IMR-90 (cell line): ENCODE data around the gene ZBTB9. TPM values are rescaled to one million over a fixed set of nuclear protein-coding genes. Genes with fewer than 3 reads are reported as not detected.

ENCODE experiments used
- ATAC-seq: fragments of 200-7000 bp; cut with Tn5 transposase; 2 replicates; pipeline ENCODE4 v1.9.1; 2020; ENCODE audit warnings: low read depth, mild to moderate bottlenecking, moderate library complexity
- BruUV-seq: library from RNA; stranded (reverse); fragments of 400-500 nt; replicated peaks from 2 replicates; lab custom pipeline; 2021; lab: Mats Ljungman, UMichigan
- CTCF ChIA-PET: fragments of 300-600 bp; formaldehyde crosslinking; extraction: SDS; loops from one replicate; lab custom pipeline; 2021; ENCODE audit warnings: antibody characterized with exemption; lab: Yijun Ruan, JAX
- POLR2A ChIA-PET: fragments of 300-600 bp; sonication (Branson Sonifier 250); formaldehyde crosslinking; loops from one replicate; lab custom pipeline; 2022; ENCODE audit warnings: antibody characterized with exemption; ENCODE audit not compliant: unreplicated experiment; lab: Charles Lee
- DNase-seq: peaks from one replicate; pipeline ENCODE4 v3.0.0; 2013
- H2AFZ ChIP-seq: replicated peaks from 2 replicates; pipeline ENCODE3; 2013; ENCODE audit warnings: low read length, mild to moderate bottlenecking; ENCODE audit not compliant: poor library complexity
- H2AK5ac ChIP-seq: 2 replicates; pipeline ENCODE4 v1.6.1; 2013; ENCODE audit warnings: low read depth, low read length, inconsistent platforms
- H2AK9ac ChIP-seq: replicated peaks from 2 replicates; pipeline ENCODE3; 2013; ENCODE audit warnings: mild to moderate bottlenecking, low read depth, low read length, moderate library complexity; ENCODE audit not compliant: poor library complexity
- H2BK120ac ChIP-seq: 2 replicates; pipeline ENCODE4 v1.6.1; 2013; ENCODE audit warnings: low read depth, low read length, inconsistent platforms
- H2BK15ac ChIP-seq: 3 replicates; pipeline ENCODE4 v1.6.1; 2013; ENCODE audit warnings: low read depth, low read length, inconsistent platforms
- H2BK20ac ChIP-seq: 2 replicates; pipeline ENCODE4 v1.6.1; 2013; ENCODE audit warnings: low read depth, mild to moderate bottlenecking, inconsistent platforms, low read length, moderate library complexity
- H2BK5ac ChIP-seq: 2 replicates; pipeline ENCODE4 v1.6.1; 2013; ENCODE audit warnings: mild to moderate bottlenecking, low read depth, low read length, inconsistent platforms; ENCODE audit not compliant: poor library complexity, severe bottlenecking
- H3K14ac ChIP-seq: replicated peaks from 2 replicates; pipeline ENCODE4 v1.6.1; 2013; ENCODE audit warnings: low read depth, low read length, inconsistent platforms
- H3K18ac ChIP-seq: 2 replicates; pipeline ENCODE4 v1.6.1; 2013; ENCODE audit warnings: low read depth, low read length, control low read depth
- H3K23ac ChIP-seq: 2 replicates; pipeline ENCODE4 v1.6.1; 2013; ENCODE audit warnings: low read depth, low read length, inconsistent platforms
- H3K27ac ChIP-seq: 2 replicates; pipeline ENCODE4 v1.5.1; 2013; ENCODE audit warnings: mild to moderate bottlenecking, control low read depth, low read length; ENCODE audit not compliant: insufficient read depth
- H3K27me3 ChIP-seq: 2 replicates; pipeline ENCODE4 v1.6.1; 2013; ENCODE audit warnings: low read length; ENCODE audit not compliant: control insufficient read depth, insufficient read depth
- H3K36me3 ChIP-seq: 2 replicates; pipeline ENCODE4 v1.6.1; 2013; ENCODE audit warnings: low read length, mixed read lengths; ENCODE audit not compliant: control insufficient read depth, insufficient read depth
- H3K4ac ChIP-seq: 2 replicates; pipeline ENCODE4 v1.6.1; 2013; ENCODE audit warnings: low read depth, low read length, inconsistent platforms
- H3K4me1 ChIP-seq: 2 replicates; pipeline ENCODE4 v1.6.1; 2013; ENCODE audit warnings: low read length, mixed read lengths; ENCODE audit not compliant: control insufficient read depth, insufficient read depth
- H3K4me2 ChIP-seq: 2 replicates; pipeline ENCODE4 v1.6.1; 2013; ENCODE audit warnings: low read depth, mild to moderate bottlenecking, control low read depth, low read length, moderate library complexity
- H3K4me3 ChIP-seq: 2 replicates; pipeline ENCODE4 v1.5.1; 2013; ENCODE audit warnings: low read depth, mild to moderate bottlenecking, control low read depth, low read length, moderate library complexity; ENCODE audit not compliant: insufficient read depth
- H3K56ac ChIP-seq: 2 replicates; pipeline ENCODE4 v1.6.1; 2013; ENCODE audit warnings: low read length, inconsistent platforms; ENCODE audit not compliant: insufficient read depth; ENCODE audit errors: extremely low read depth
- H3K79me1 ChIP-seq, 2 experiments: 2 replicates each; pipeline ENCODE4 v1.6.1; 2013; ENCODE audit warnings: low read length in 2 of 2, inconsistent platforms in 1 of 2, low read depth in 1 of 2
- H3K9ac ChIP-seq: 2 replicates; pipeline ENCODE4 v1.6.1; 2013; ENCODE audit warnings: low read depth, low read length, control low read depth
- H3K9me1 ChIP-seq: 2 replicates; pipeline ENCODE4 v1.6.1; 2013; ENCODE audit warnings: low read length, inconsistent platforms; ENCODE audit not compliant: insufficient read depth
- H3K9me3 ChIP-seq: 2 replicates; pipeline ENCODE4 v1.6.1; 2013; ENCODE audit warnings: low read length; ENCODE audit not compliant: control insufficient read depth, insufficient read depth
- H4K20me1 ChIP-seq: 2 replicates; pipeline ENCODE4 v1.6.1; 2013; ENCODE audit warnings: low read length, inconsistent platforms; ENCODE audit not compliant: insufficient read depth
- H4K5ac ChIP-seq: 2 replicates; pipeline ENCODE4 v1.6.1; 2013; ENCODE audit warnings: mild to moderate bottlenecking, low read depth, low read length, control low read depth
- H4K8ac ChIP-seq, 2 experiments: 2 replicates each; pipeline ENCODE4 v1.6.1; 2013; ENCODE audit warnings: low read depth in 2 of 2, low read length in 2 of 2, control low read depth in 1 of 2, inconsistent platforms in 1 of 2
- H4K91ac ChIP-seq: 2 replicates; pipeline ENCODE4 v1.6.1; 2013; ENCODE audit warnings: low read depth, low read length, inconsistent platforms; ENCODE audit not compliant: insufficient read depth
- MAZ ChIP-seq: IDR thresholded peaks from 2 replicates; pipeline ENCODE4 v1.6.1; 2012; ENCODE audit warnings: low read depth, mild to moderate bottlenecking, low read length, improper control_type of control experiment, moderate library complexity, borderline replicate concordance
- NFE2L2 ChIP-seq: fragments of 150-350 bp; IDR thresholded peaks from 2 replicates; pipeline ENCODE4 v1.6.1; 2016; ENCODE audit warnings: low read depth, mild to moderate bottlenecking, low read length
- WGBS, 2 experiments: methylation state at CpG; one replicate each; pipeline versions ENCODE4 v1.1.5 to v1.1.7; 2013; ENCODE audit warnings: missing lambda C conversion rate in 2 of 2; ENCODE audit not compliant: insufficient read length in 1 of 2; ENCODE audit errors: extremely low coverage in 2 of 2; 5-methylcytosine and 5-hydroxymethylcytosine counted together
- dilution Hi-C: fragments of 300-500 bp; cut with HindIII; formaldehyde crosslinking; loops from one replicate; pipeline ENCODE4 v1.14.3; 2018; ENCODE audit warnings: low sequenced_read_pairs; ENCODE audit not compliant: unreplicated experiment
- in situ Hi-C: fragments of 300-500 bp; cut with MboI; formaldehyde crosslinking; loops from 3 replicates; pipeline ENCODE4 v1.14.3; 2019; ENCODE audit warnings: low sequenced_read_pairs, inconsistent platforms, mixed read lengths
- intact Hi-C: fragments of 100-400 bp; cut with micrococcal nuclease; formaldehyde crosslinking; loops from 2 replicates; pipeline ENCODE4 v1.10.0; 2022
- polyA plus RNA-seq, 3 experiments: library from polyadenylated mRNA; depleted of rRNA; stranded (reverse); fragments of >200 nt; gene quantifications; 2 replicates each; pipeline ENCODE4 v1.2.3, GENCODE V29; 2012; ENCODE audit warnings: low replicate concordance in 1 of 3
- total RNA-seq: library from RNA; depleted of rRNA; stranded (reverse); fragments of >200 nt; gene quantifications from 2 replicates; pipeline ENCODE4 v1.2.3, GENCODE V29; 2012

ZBTB9 gene
- total and polyA plus RNA-seq, 2 of the 4 experiments (the other 2 are of a cell fraction): 5.4 to 5.9 TPM

- Histone ChIP-seq H3K14ac (no peak overlapping the region), H3K9me1 (no peaks in the 10 kb centered on the region), H2BK120ac (no peak overlapping the region), H3K79me1 (peaks cover 14 to 38% of the 10 kb centered on the region in 2 experiments; a peak in 3 of 4 replicates), H2AFZ (no peak overlapping the region), H4K91ac (no peak overlapping the region), H4K5ac (no peak overlapping the region), H2BK20ac (no peak overlapping the region), H3K27me3 (no peaks in the 10 kb centered on the region), H4K20me1 (no peaks in the 10 kb centered on the region; the same call in 1 of the 2 replicates), H3K4me2 (no peak overlapping the region), H3K56ac (no peak overlapping the region), H3K9me3 (no peaks in the 10 kb centered on the region), H3K4me1 (no peaks in the 10 kb centered on the region), H2BK5ac (no peak overlapping the region), H4K8ac (no peak overlapping the region), H3K36me3 (peaks cover 21% of the 10 kb centered on the region), H3K23ac (no peak overlapping the region), H2BK15ac (no peak overlapping the region), H3K9ac (no peak overlapping the region), H2AK5ac (no peak overlapping the region), H3K18ac (no peak overlapping the region), H3K4ac (no peak overlapping the region), H2AK9ac (no peak overlapping the region), H3K27ac (no peak overlapping the region), H3K4me3 (no peak overlapping the region)
- BruUV-seq: no TSS peak
- dilution Hi-C loops: no loop called here
- no peak for ATAC-seq
- TF ChIP-seq NFE2L2 (no peak), MAZ (no peak)
- WGBS, 2 experiments: 89% methylated on average over 5 of the region's 17 CpGs; no CpG with 5 or more reads in 1 of the 2 experiments
- CTCF ChIA-PET: no interaction called here
- POLR2A ChIA-PET: no interaction called here
- intact Hi-C loops: no loop called here
- in situ Hi-C loops: no loop called here
- no peak for DNase-seq
Observed at GRCh38 chr6:33406126-33406525, 48.2 kb upstream of the ZBTB9 start.
